ENCODE results near the gene TBC1D10A. TPM values are rescaled to one million over a fixed set of nuclear protein-coding genes. Genes with fewer than 3 reads are reported as not detected.

TBC1D10A gene
- total RNA-seq, 2 experiments from 2014 or later, result 28.9 to 29.0 TPM

DNA sequence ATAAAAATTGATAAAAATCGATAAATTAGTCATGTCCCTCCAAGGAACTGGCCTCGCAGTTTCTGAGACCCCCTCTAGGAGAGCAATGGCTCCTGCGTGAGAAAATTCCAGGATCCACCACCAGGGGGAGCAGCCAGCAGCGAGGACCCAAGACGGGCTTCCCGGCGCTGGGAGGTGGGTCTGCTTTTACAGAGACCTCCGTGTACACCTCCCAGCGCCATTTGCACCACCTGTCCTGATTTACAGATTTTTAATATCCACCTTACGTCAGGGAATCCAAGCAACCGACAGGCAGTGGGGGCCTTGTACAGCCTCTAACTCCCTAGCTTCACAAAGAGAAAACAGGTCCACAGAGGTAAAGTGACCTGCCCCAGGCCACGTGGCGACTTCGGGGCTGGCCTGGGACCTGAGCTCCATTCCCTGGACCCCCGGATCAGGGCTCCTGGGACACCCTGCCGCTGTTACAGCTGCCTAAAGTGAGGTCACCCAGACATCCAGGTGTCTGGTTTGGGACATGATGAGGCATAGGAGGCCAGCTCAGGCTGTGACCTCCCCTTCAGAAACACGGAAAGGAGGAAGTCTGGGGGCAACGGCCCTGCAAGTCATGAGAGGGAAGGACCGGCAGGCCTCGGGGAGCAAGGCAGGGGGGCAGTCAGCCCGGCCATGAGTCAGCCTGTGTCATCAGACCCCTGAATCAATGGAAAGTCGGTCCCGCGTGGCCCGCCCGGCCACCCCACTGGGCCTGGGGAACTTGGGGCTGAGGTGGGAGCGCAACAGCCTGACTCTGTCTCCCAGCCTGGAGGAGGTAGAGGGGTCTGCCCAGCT lies 63.6 kb downstream of the TBC1D10A start:
- Mint-ChIP-seq H3K27me3 (no peaks in the 10 kb centered on the region), H3K4me3 (peak overlapping the region; percentile 71), H3K4me1 (ENCODE audit: low read depth) (peaks cover 34% of the 10 kb centered on the region), H3K27ac (peak overlapping the region; percentile 69), H3K9me3 (no peaks in the 10 kb centered on the region), H3K36me3 (peaks cover 45% of the 10 kb centered on the region)
- ChIA-PET POLR2A (interaction anchor here (1.0 to 1.6 kb wide), 3 partner anchors 19 to 125 kb away, joined by 3 to 4 read pairs (median 3); partner anchors contain the start of gene RNF215), CTCF (interaction anchor here (0.6 to 7.9 kb wide), 29 partner anchors 9 to 452 kb away, joined by 3 to 154 read pairs (median 5); partner anchors contain the start of genes CASTOR1, LIF and RNF215)
- intact Hi-C loops (cut with micrococcal nuclease), result loop anchor here (1.0 to 10.0 kb wide), 2 partner anchors 24 to 498 kb away; partner anchors contain the start of genes UQCR10 and ZMAT5
- peak; percentile 86 for DNase-seq

DNA sequence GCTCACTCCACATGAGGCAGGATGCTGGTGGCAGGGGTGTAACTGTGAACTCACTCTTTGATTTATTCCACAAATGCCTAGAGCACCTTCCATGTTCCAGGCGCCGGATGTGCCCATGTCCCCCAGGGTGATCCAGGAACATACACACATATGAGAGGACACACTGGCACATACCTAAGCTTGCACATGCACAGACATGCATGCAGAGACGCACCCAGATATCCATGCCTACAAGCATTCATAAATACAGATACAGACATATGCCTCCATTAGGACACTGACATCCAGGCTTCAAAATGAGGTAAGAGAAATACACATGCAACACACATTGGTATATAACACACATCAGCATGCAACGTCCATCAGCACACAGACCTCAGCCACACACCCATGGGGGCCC lies 64.6 kb downstream of the TBC1D10A start:
- no peak overlapping the region for H3K4me3 Mint-ChIP-seq
- POLR2A ChIA-PET, result interaction anchor here (1.6 kb wide), 1 partner anchor 29 kb away, joined by 3 read pairs; no protein-coding TSS in a partner anchor
- intact Hi-C loops (cut with micrococcal nuclease), result loop anchor here (10.0 kb wide), 1 partner anchor 497 kb away; the partner anchor contains the start of genes UQCR10 and ZMAT5
- H3K27ac Mint-ChIP-seq, result peak overlapping the region; percentile 67
- DNase-seq, result no peak
- peaks cover 30% of the 10 kb centered on the region for H3K4me1 Mint-ChIP-seq (ENCODE audit: low read depth)
- H3K36me3 Mint-ChIP-seq, result peaks cover 41% of the 10 kb centered on the region
- CTCF ChIA-PET, result interaction anchor here (1.7 to 7.9 kb wide), 4 partner anchors 19 to 155 kb away, joined by 7 to 154 read pairs (median 13); partner anchors contain the start of gene CASTOR1
- H3K9me3 Mint-ChIP-seq, result no peaks in the 10 kb centered on the region
- no peaks in the 10 kb centered on the region for H3K27me3 Mint-ChIP-seq

DNA sequence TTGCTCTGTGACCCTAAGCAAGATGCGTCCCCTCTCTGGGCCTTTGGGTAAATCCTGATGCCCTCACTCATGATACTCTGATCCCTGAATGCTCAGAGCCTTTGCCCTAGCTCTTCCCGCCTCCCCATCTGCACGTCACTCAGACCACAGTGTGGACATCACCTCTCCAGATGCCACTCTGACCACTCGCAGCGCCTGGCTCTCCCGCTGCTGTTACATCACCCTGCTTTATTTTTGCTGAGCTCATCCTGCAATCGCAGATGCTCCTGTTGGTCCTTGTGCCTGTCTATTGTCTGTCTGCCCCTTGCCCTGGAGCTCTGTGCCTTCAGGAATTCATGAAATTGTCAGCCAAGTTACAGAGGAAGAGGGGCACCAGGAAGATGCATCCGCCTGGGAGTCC lies 65.6 kb downstream of the TBC1D10A start:
- Mint-ChIP-seq H3K4me1 (ENCODE audit: low read depth) (peaks cover 30% of the 10 kb centered on the region), H3K4me3 (no peak overlapping the region), H3K27ac (peak overlapping the region; percentile 10), H3K36me3 (peaks cover 33% of the 10 kb centered on the region), H3K9me3 (no peaks in the 10 kb centered on the region), H3K27me3 (no peaks in the 10 kb centered on the region)
- DNase-seq, result no peak
- ChIA-PET POLR2A (interaction anchor here (1.4 kb wide), 1 partner anchor 27 kb away, joined by 6 read pairs; no protein-coding TSS in a partner anchor), CTCF (interaction anchor here (0.9 to 7.9 kb wide), 5 partner anchors 17 to 154 kb away, joined by 3 to 154 read pairs (median 7); partner anchors contain the start of gene CASTOR1)
- intact Hi-C loops (cut with micrococcal nuclease), result loop anchor here (10.0 kb wide), 1 partner anchor 496 kb away; the partner anchor contains the start of genes UQCR10 and ZMAT5

GRCh38 chr22:30260682-30261081 lies 66.1 kb downstream of the TBC1D10A start:
- H3K27ac Mint-ChIP-seq, result no peak overlapping the region
- H3K36me3 Mint-ChIP-seq, result peaks cover 29% of the 10 kb centered on the region
- ChIA-PET CTCF (interaction anchor here (0.9 to 7.9 kb wide), 6 partner anchors 17 to 153 kb away, joined by 3 to 154 read pairs (median 5); partner anchors contain the start of gene CASTOR1), POLR2A (interaction anchor here (1.4 kb wide), 1 partner anchor 27 kb away, joined by 6 read pairs; no protein-coding TSS in a partner anchor)
- intact Hi-C loops (cut with micrococcal nuclease), result loop anchor here (10.0 kb wide), 1 partner anchor 496 kb away; the partner anchor contains the start of genes UQCR10 and ZMAT5
- no peaks in the 10 kb centered on the region for H3K27me3 Mint-ChIP-seq
- no peak for DNase-seq
- H3K4me3 Mint-ChIP-seq, result no peak overlapping the region
- peaks cover 29% of the 10 kb centered on the region for H3K4me1 Mint-ChIP-seq (ENCODE audit: low read depth)
- H3K9me3 Mint-ChIP-seq, result no peaks in the 10 kb centered on the region

DNA sequence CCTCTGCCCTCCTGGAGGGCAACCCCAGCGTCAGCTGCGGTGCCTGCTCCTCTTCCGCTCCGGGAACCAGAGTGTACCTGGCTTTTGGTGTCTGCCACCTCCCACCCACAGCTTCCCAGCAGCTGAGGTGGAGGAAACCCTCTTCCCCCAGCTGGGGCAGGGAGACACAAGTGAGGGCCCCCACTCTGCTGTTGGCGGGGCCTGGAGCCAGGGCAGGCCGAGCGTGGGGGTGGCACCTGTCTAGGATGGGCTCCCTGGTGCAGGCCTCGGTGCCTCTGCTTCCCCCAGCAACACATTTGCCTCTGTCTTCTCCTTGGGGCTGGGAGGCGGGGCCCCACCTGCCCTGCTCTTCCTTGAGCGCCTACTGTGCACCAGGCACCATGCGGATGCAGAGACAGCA lies 66.5 kb downstream of the TBC1D10A start:
- ChIA-PET CTCF (interaction anchor here (1.0 to 7.9 kb wide), 4 partner anchors 27 to 153 kb away, joined by 3 to 154 read pairs (median 12); partner anchors contain the start of gene CASTOR1), POLR2A (no interaction called here)
- no peak overlapping the region for H3K4me3 Mint-ChIP-seq
- H3K27me3 Mint-ChIP-seq, result no peaks in the 10 kb centered on the region
- no peak for DNase-seq
- H3K36me3 Mint-ChIP-seq, result peaks cover 28% of the 10 kb centered on the region
- no peak overlapping the region for H3K27ac Mint-ChIP-seq
- intact Hi-C loops (cut with micrococcal nuclease), result loop anchor here (10.0 kb wide), 1 partner anchor 495 kb away; the partner anchor contains the start of genes UQCR10 and ZMAT5
- H3K4me1 Mint-ChIP-seq (ENCODE audit: low read depth), result peaks cover 27% of the 10 kb centered on the region
- H3K9me3 Mint-ChIP-seq, result no peaks in the 10 kb centered on the region

GRCh38 chr22:30254314-30254713 lies 72.4 kb downstream of the TBC1D10A start:
- no peak overlapping the region for H3K27ac Mint-ChIP-seq
- no peaks in the 10 kb centered on the region for H3K9me3 Mint-ChIP-seq
- H3K27me3 Mint-ChIP-seq, result no peaks in the 10 kb centered on the region
- no peak for DNase-seq
- H3K4me3 Mint-ChIP-seq, result no peak overlapping the region
- intact Hi-C loops (cut with micrococcal nuclease), result no loop called here
- ChIA-PET POLR2A (interaction anchor here (0.6 kb wide), 1 partner anchor 612 kb away, joined by 3 read pairs; no protein-coding TSS in a partner anchor), CTCF (interaction anchor here (0.9 to 3.7 kb wide), 7 partner anchors 10 to 248 kb away, joined by 3 to 38 read pairs (median 3); partner anchors contain the start of gene CASTOR1)
- peaks cover 21% of the 10 kb centered on the region for H3K4me1 Mint-ChIP-seq (ENCODE audit: low read depth)
- no peaks in the 10 kb centered on the region for H3K36me3 Mint-ChIP-seq

GRCh38 chr22:30253205-30253852 lies 73.4 kb downstream of the TBC1D10A start:
- Mint-ChIP-seq H3K27me3 (no peaks in the 10 kb centered on the region), H3K36me3 (no peaks in the 10 kb centered on the region), H3K4me3 (no peak overlapping the region), H3K27ac (no peak overlapping the region), H3K9me3 (no peaks in the 10 kb centered on the region), H3K4me1 (ENCODE audit: low read depth) (peaks cover 26% of the 10 kb centered on the region)
- ChIA-PET CTCF (interaction anchor here (3.6 to 3.7 kb wide), 2 partner anchors 11 to 35 kb away, joined by 15 to 38 read pairs; partner anchors contain the start of gene CASTOR1), POLR2A (no interaction called here)
- intact Hi-C loops (cut with micrococcal nuclease), result no loop called here
- no peak for DNase-seq

- ChIA-PET POLR2A (no interaction called here), CTCF (interaction anchor here (3.6 to 3.7 kb wide), 2 partner anchors 12 to 36 kb away, joined by 15 to 38 read pairs; partner anchors contain the start of gene CASTOR1)
- H3K27me3 Mint-ChIP-seq, result no peaks in the 10 kb centered on the region
- no peak overlapping the region for H3K27ac Mint-ChIP-seq
- H3K4me1 Mint-ChIP-seq (ENCODE audit: low read depth), result peaks cover 32% of the 10 kb centered on the region
- H3K9me3 Mint-ChIP-seq, result no peaks in the 10 kb centered on the region
- no peak for DNase-seq
- intact Hi-C loops (cut with micrococcal nuclease), result no loop called here
- no peaks in the 10 kb centered on the region for H3K36me3 Mint-ChIP-seq
- H3K4me3 Mint-ChIP-seq, result no peak overlapping the region
These were observed 74.1 kb downstream of the TBC1D10A start for GRCh38 chr22:30252411-30253204.

- ChIA-PET POLR2A (no interaction called here), CTCF (interaction anchor here (1.0 to 1.8 kb wide), 3 partner anchors 11 to 136 kb away, joined by 4 to 11 read pairs (median 8); partner anchors contain the start of gene RNF215)
- no peak for DNase-seq
- intact Hi-C loops (cut with micrococcal nuclease), result no loop called here
- peaks cover 41% of the 10 kb centered on the region for H3K4me1 Mint-ChIP-seq (ENCODE audit: low read depth)
- H3K9me3 Mint-ChIP-seq, result no peaks in the 10 kb centered on the region
- no peak overlapping the region for H3K27ac Mint-ChIP-seq
- no peaks in the 10 kb centered on the region for H3K27me3 Mint-ChIP-seq
- no peaks in the 10 kb centered on the region for H3K36me3 Mint-ChIP-seq
- no peak overlapping the region for H3K4me3 Mint-ChIP-seq
These were observed 75.0 kb downstream of the TBC1D10A start for GRCh38 chr22:30251711-30252110.

- peak; percentile 73 for DNase-seq
- H3K36me3 Mint-ChIP-seq, result peaks cover 4% of the 10 kb centered on the region
- intact Hi-C loops (cut with micrococcal nuclease), result no loop called here
- H3K9me3 Mint-ChIP-seq, result no peaks in the 10 kb centered on the region
- no peak overlapping the region for H3K4me3 Mint-ChIP-seq
- H3K4me1 Mint-ChIP-seq (ENCODE audit: low read depth), result peaks cover 43% of the 10 kb centered on the region
- ChIA-PET POLR2A (interaction anchor here (0.6 to 0.9 kb wide), 3 partner anchors 30 to 136 kb away, joined by 3 to 4 read pairs (median 3); no protein-coding TSS in a partner anchor), CTCF (interaction anchor here (1.0 to 1.8 kb wide), 5 partner anchors 12 to 136 kb away, joined by 3 to 11 read pairs (median 5); partner anchors contain the start of gene RNF215)
- H3K27me3 Mint-ChIP-seq, result no peaks in the 10 kb centered on the region
- peak overlapping the region; percentile 33 for H3K27ac Mint-ChIP-seq
These were observed 76.0 kb downstream of the TBC1D10A start for GRCh38 chr22:30250661-30251267.
